GM12891 (cell line): ENCODE results near the gene MTNR1B.

Experiments used
- POLR2A ChIP-seq: IDR thresholded peaks from 2 replicates; pipeline ENCODE4 v1.6.1; 2011; ENCODE audit warnings: low read depth, low read length, control low read depth
- TAF1 ChIP-seq: IDR thresholded peaks from 2 replicates; pipeline ENCODE4 v1.6.1; 2011; ENCODE audit warnings: low read depth, low read length, control low read depth

DNA sequence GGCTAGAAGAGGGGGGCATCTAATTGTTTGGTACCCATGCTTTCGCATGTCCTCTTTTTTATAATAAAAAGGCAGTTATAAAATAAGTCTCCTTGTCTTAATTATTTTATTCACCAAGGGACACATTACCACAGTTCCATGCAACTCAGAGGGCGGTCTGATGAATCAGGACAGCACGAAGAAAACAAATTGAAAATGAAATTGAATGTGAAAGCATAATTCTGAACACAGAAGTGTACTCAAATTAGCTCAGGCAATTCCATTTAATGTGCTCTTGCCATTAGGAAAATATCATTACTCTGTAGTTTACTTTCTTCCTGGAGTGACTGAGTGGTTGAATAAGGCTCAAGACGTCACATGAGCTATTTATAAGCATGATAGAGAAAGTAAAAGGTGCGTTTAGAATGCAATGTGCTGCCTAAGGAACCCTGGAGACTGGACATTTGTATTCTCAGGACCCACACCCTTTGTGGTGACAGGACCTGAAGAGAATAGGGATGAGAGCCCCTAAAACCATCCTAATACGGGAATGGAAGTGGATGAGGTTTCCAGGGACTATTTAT is 59.6 kb downstream of the MTNR1B start:
- no peak for TF ChIP-seq TAF1
- TF ChIP-seq POLR2A: no peak
